GM12872 (cell line): Measurements from ENCODE around the gene LHX4.

Source experiments
- TF ChIP-seq, protein P1 (sequence below): IDR thresholded peaks from 3 replicates; pipeline ENCODE4 v1.5.1; 2011; ENCODE audit warnings: low read depth, mild to moderate bottlenecking, low read length, moderate library complexity; ENCODE audit not compliant: insufficient read depth

LHX4 gene

GRCh38 chr1:180234369-180235076 lies 4.5 kb downstream of the LHX4 start:
- TF ChIP-seq, protein P1, sequence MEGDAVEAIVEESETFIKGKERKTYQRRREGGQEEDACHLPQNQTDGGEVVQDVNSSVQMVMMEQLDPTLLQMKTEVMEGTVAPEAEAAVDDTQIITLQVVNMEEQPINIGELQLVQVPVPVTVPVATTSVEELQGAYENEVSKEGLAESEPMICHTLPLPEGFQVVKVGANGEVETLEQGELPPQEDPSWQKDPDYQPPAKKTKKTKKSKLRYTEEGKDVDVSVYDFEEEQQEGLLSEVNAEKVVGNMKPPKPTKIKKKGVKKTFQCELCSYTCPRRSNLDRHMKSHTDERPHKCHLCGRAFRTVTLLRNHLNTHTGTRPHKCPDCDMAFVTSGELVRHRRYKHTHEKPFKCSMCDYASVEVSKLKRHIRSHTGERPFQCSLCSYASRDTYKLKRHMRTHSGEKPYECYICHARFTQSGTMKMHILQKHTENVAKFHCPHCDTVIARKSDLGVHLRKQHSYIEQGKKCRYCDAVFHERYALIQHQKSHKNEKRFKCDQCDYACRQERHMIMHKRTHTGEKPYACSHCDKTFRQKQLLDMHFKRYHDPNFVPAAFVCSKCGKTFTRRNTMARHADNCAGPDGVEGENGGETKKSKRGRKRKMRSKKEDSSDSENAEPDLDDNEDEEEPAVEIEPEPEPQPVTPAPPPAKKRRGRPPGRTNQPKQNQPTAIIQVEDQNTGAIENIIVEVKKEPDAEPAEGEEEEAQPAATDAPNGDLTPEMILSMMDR, result no peak

DNA sequence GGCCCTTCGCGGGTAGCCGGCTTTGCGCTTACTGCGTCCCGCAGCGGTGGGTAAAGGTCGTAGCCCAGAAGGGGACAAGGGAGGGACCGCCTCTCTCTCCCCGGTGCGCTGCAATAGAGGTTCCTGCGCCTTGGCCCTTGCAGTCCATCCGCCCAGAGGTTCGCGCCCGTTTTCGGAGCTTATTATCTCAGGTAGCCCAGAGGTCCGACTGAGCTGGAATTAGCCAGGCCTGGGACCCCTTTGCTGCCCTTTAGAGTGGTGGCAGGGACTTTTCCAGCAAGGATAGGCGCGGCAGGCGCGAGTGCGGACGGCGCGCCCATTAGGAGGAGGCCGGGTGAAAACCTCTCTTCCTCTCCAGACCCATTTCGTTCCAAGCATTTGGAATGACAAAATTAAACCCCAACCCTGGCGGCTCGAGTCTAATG lies 5.0 kb downstream of the LHX4 start:
- TF ChIP-seq, protein P1, result no peak

- TF ChIP-seq, protein P1, result no peak
These were observed 5.6 kb downstream of the LHX4 start for GRCh38 chr1:180235502-180236239.

- TF ChIP-seq, protein P1, result no peak
These were observed 6.8 kb downstream of the LHX4 start for GRCh38 chr1:180236698-180237509.

DNA sequence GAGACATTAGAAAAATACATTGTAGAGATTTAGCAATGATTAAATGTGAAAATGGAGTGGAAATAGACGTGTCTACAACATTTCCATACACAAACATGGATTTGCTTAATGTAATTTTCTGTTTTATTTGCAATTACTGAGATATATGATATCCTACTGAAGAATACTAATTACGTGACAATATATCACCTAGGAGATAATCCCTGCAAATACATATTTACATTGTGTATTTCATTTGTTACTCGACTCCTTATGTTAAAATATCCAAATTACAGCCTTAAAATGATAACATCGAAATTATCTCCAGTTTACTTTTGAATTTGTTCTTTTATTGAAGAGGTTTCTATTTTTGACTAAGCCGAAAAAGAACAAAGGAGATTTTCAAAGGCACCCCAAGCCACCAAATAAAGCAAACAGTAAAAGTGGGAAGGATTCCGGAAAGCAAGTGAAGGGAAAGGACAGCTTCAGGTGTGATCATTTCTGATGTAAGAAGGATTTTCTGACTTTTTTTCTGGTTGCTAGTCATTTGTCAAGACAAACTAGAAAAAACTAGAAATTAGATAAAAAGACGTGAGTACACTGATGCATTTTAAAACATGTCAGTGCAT lies 7.9 kb downstream of the LHX4 start:
- TF ChIP-seq, protein P1, result no peak

GRCh38 chr1:180238675-180239074 lies 8.6 kb downstream of the LHX4 start:
- TF ChIP-seq, protein P1, result no peak
